HG03066 (cell line): ENCODE results near the gene ZMIZ1.
A peak's percentile ranks its signal among the peaks of the same experiment; 100 is the strongest.

Source experiments
- ATAC-seq: cut with Tn5 transposase; IDR thresholded peaks from one replicate; pipeline ENCODE4 v1.9.1; 2021; ENCODE audit warnings: low read depth; ENCODE audit not compliant: unreplicated experiment

The ZMIZ1 gene

GRCh38 chr10:79065091-79065551, 3.6 kb upstream of the ZMIZ1 start:
- ATAC-seq: no peak

- no peak for ATAC-seq
These were observed 2.9 kb upstream of the ZMIZ1 start for GRCh38 chr10:79065853-79066252.

GRCh38 chr10:79066411-79067240, 2.1 kb upstream of the ZMIZ1 start:
- ATAC-seq: no peak

GRCh38 chr10:79067241-79068202, 1.2 kb upstream of the ZMIZ1 start:
- no peak for ATAC-seq

GRCh38 chr10:79068203-79068561, 584 bp upstream of the ZMIZ1 start:
- ATAC-seq: no peak

GRCh38 chr10:79069325-79070080, 737 bp downstream of the ZMIZ1 start:
- ATAC-seq: peak; percentile 13

- ATAC-seq: no peak
These were observed 1.4 kb downstream of the ZMIZ1 start for GRCh38 chr10:79070081-79070605.

- no peak for ATAC-seq
These were observed 2.0 kb downstream of the ZMIZ1 start for GRCh38 chr10:79070606-79071395.

GRCh38 chr10:79071396-79071923, 2.7 kb downstream of the ZMIZ1 start:
- no peak for ATAC-seq

GRCh38 chr10:79072041-79072441, 3.3 kb downstream of the ZMIZ1 start:
- ATAC-seq: no peak

- ATAC-seq: no peak
These were observed 4.4 kb downstream of the ZMIZ1 start for GRCh38 chr10:79072994-79073645.

- ATAC-seq: no peak
These were observed 5.1 kb downstream of the ZMIZ1 start for GRCh38 chr10:79073784-79074432.

GRCh38 chr10:79074732-79075131, 6.0 kb downstream of the ZMIZ1 start:
- ATAC-seq: no peak

GRCh38 chr10:79075418-79075817, 6.7 kb downstream of the ZMIZ1 start:
- ATAC-seq: no peak

GRCh38 chr10:79077488-79078173, 8.9 kb downstream of the ZMIZ1 start:
- no peak for ATAC-seq

GRCh38 chr10:79078367-79079053, 9.7 kb downstream of the ZMIZ1 start:
- no peak for ATAC-seq

GRCh38 chr10:79079054-79079397, 10.3 kb downstream of the ZMIZ1 start:
- no peak for ATAC-seq
